ENCODE results near the gene BSND. TPM values are rescaled to one million over a fixed set of nuclear protein-coding genes. Genes with fewer than 3 reads are reported as not detected.

BSND gene
- polyA plus RNA-seq, 1 donor (not counting 4 experiments of a cell fraction or from before 2014, with no cell fraction given) = not detected

- H3K4me3 ChIP-seq (ENCODE audit: control insufficient read depth in 2 of 3, extremely low read depth in 1 of 3, insufficient read depth in 2 of 3, low read depth in 1 of 3, low read length in 3 of 3) = peak overlapping the region; percentile 79 to 84 (median 81)
- no peak for DNase-seq (ENCODE audit: low read depth, low spot score)
- H3K9me1 ChIP-seq (ENCODE audit: control insufficient read depth, extremely low read depth, insufficient read depth, low read length) = peaks cover under 1% of the 10 kb centered on the region
- dilution Hi-C loops (cut with MboI; ENCODE audit: extremely low pct_ligation_motif_present, low sequenced_read_pairs) = no loop called here
- peaks cover 16 to 18% of the 10 kb centered on the region in 2 experiments for H3K36me3 ChIP-seq (ENCODE audit: control insufficient read depth in 2 of 2, extremely low read depth in 1 of 2, insufficient read depth in 2 of 2, low read length in 2 of 2)
- no peak overlapping the region for H2AFZ ChIP-seq (ENCODE audit: control insufficient read depth, low read length)
- no peaks in the 10 kb centered on the region for H3K9me3 ChIP-seq (ENCODE audit: control insufficient read depth, low read depth, low read length)
- H3K79me2 ChIP-seq (ENCODE audit: control insufficient read depth, insufficient read depth, low read length) = peaks cover 71% of the 10 kb centered on the region
- peak overlapping the region; percentile 67 for H3K4me2 ChIP-seq (ENCODE audit: control insufficient read depth, extremely low read depth, insufficient read depth, low read depth, low read length)
- peaks cover 42% of the 10 kb centered on the region for H4K20me1 ChIP-seq (ENCODE audit: control insufficient read depth, extremely low read depth, insufficient read depth, low read length)
- no peak for TF ChIP-seq CTCF (optimal IDR thresholded peaks at IDR 0.05 in 1 of 3, IDR thresholded peaks at IDR 0.05 in 1 of 3, conservative IDR thresholded peaks at IDR 0.05 in 1 of 3; ENCODE audit: extremely low read depth in 1 of 3, insufficient read depth in 2 of 3, low read length in 3 of 3)
- TF ChIP-seq EZH2 (IDR thresholded peaks at IDR 0.05; ENCODE audit: low read length) = no peak
- peaks cover 43% of the 10 kb centered on the region for H3K4me1 ChIP-seq (ENCODE audit: control insufficient read depth, extremely low read depth, insufficient read depth, low read length)
- no peaks in the 10 kb centered on the region for H3K27me3 ChIP-seq (ENCODE audit: control insufficient read depth, extremely low read depth, insufficient read depth, low read length)
- H3K9ac ChIP-seq (ENCODE audit: control insufficient read depth, extremely low read depth, insufficient read depth, low read length) = peak overlapping the region; percentile 81
- peak; percentile 85 for FAIRE-seq
- H3K27ac ChIP-seq (ENCODE audit: control insufficient read depth, insufficient read depth, low read length) = peak overlapping the region; percentile 77
Measured at GRCh38 chr1:55040933-55041494, 42.3 kb downstream of the BSND start.

- DNase-seq (ENCODE audit: low read depth, low spot score) = no peak
- Histone ChIP-seq H2AFZ (ENCODE audit: control insufficient read depth, low read length) (no peak overlapping the region), H3K4me2 (ENCODE audit: control insufficient read depth, extremely low read depth, insufficient read depth, low read depth, low read length) (peak overlapping the region; percentile 67), H3K4me3 (ENCODE audit: control insufficient read depth in 2 of 3, extremely low read depth in 1 of 3, insufficient read depth in 2 of 3, low read depth in 1 of 3, low read length in 3 of 3) (peak overlapping the region; percentile 79 to 84 (median 81)), H3K27me3 (ENCODE audit: control insufficient read depth, extremely low read depth, insufficient read depth, low read length) (no peaks in the 10 kb centered on the region), H3K79me2 (ENCODE audit: control insufficient read depth, insufficient read depth, low read length) (peaks cover 77% of the 10 kb centered on the region), H3K36me3 (ENCODE audit: control insufficient read depth in 2 of 2, extremely low read depth in 1 of 2, insufficient read depth in 2 of 2, low read length in 2 of 2) (peaks cover 22 to 24% of the 10 kb centered on the region in 2 experiments), H3K9me1 (ENCODE audit: control insufficient read depth, extremely low read depth, insufficient read depth, low read length) (peaks cover 2% of the 10 kb centered on the region), H3K9ac (ENCODE audit: control insufficient read depth, extremely low read depth, insufficient read depth, low read length) (no peak overlapping the region), H3K4me1 (ENCODE audit: control insufficient read depth, extremely low read depth, insufficient read depth, low read length) (peaks cover 43% of the 10 kb centered on the region), H3K27ac (ENCODE audit: control insufficient read depth, insufficient read depth, low read length) (no peak overlapping the region), H4K20me1 (ENCODE audit: control insufficient read depth, extremely low read depth, insufficient read depth, low read length) (peaks cover 47% of the 10 kb centered on the region), H3K9me3 (ENCODE audit: control insufficient read depth, low read depth, low read length) (no peaks in the 10 kb centered on the region)
- FAIRE-seq = no peak
- dilution Hi-C loops (cut with MboI; ENCODE audit: extremely low pct_ligation_motif_present, low sequenced_read_pairs) = no loop called here
- TF ChIP-seq EZH2 (IDR thresholded peaks at IDR 0.05; ENCODE audit: low read length) = no peak
- no peak for TF ChIP-seq CTCF (optimal IDR thresholded peaks at IDR 0.05 in 1 of 3, IDR thresholded peaks at IDR 0.05 in 1 of 3, conservative IDR thresholded peaks at IDR 0.05 in 1 of 3; ENCODE audit: extremely low read depth in 1 of 3, insufficient read depth in 2 of 3, low read length in 3 of 3)
Measured at GRCh38 chr1:55041613-55042012, 42.9 kb downstream of the BSND start.
